Mucosa of rectum (tissue), 2 donors: ENCODE data around the gene CLEC2L.

ENCODE experiments used
- H3K27ac ChIP-seq, 2 donors: one replicate each; pipeline ENCODE4 v1.7.0; 2013; ENCODE audit warnings: inconsistent platforms in 2 of 2, low read depth in 2 of 2, low read length in 2 of 2
- H3K27me3 ChIP-seq, 2 donors: one replicate each; pipeline ENCODE4 v1.7.0; 2013; ENCODE audit warnings: low read length in 2 of 2; ENCODE audit not compliant: control insufficient read depth in 2 of 2, insufficient read depth in 2 of 2
- H3K36me3 ChIP-seq, 2 donors: one replicate each; pipeline ENCODE4 v1.7.0; 2013; ENCODE audit warnings: low read length in 2 of 2; ENCODE audit not compliant: control insufficient read depth in 2 of 2, insufficient read depth in 2 of 2
- H3K4me1 ChIP-seq, 2 donors: one replicate each; pipeline ENCODE4 v1.7.0; 2013; ENCODE audit warnings: low read length in 2 of 2, mild to moderate bottlenecking in 1 of 2; ENCODE audit not compliant: control insufficient read depth in 2 of 2, insufficient read depth in 2 of 2
- H3K4me3 ChIP-seq, 2 donors: one replicate each; pipeline ENCODE4 v1.7.0; 2013; ENCODE audit warnings: low read length in 2 of 2
- H3K9ac ChIP-seq, 2 donors: one replicate each; pipeline ENCODE4 v1.7.0; 2013; ENCODE audit warnings: low read length in 2 of 2, low read depth in 1 of 2, mild to moderate bottlenecking in 1 of 2
- H3K9me3 ChIP-seq, 2 donors: one replicate each; pipeline ENCODE4 v1.7.0; 2013; ENCODE audit warnings: low read length in 2 of 2; ENCODE audit not compliant: control insufficient read depth in 2 of 2
- donor health status: healthy.
- donor health status: Normal muscosa, but diverticular disease.

The CLEC2L gene

GRCh38 chr7:139585042-139585441, 61.6 kb downstream of the CLEC2L start:
- Histone ChIP-seq H3K36me3 (peaks cover 48 to 66% of the 10 kb centered on the region in 2 donors), H3K9me3 (no peaks in the 10 kb centered on the region), H3K4me1 (no peaks in the 10 kb centered on the region), H3K27me3 (no peaks in the 10 kb centered on the region), H3K4me3 (no peak overlapping the region), H3K9ac (no peak overlapping the region), H3K27ac (no peak overlapping the region)

GRCh38 chr7:139586286-139586685, 62.8 kb downstream of the CLEC2L start:
- H3K9ac ChIP-seq: no peak overlapping the region
- H3K4me3 ChIP-seq: no peak overlapping the region
- H3K36me3 ChIP-seq: peaks cover 56 to 65% of the 10 kb centered on the region in 2 donors
- H3K4me1 ChIP-seq: no peaks in the 10 kb centered on the region
- H3K27me3 ChIP-seq: no peaks in the 10 kb centered on the region
- no peak overlapping the region for H3K27ac ChIP-seq
- H3K9me3 ChIP-seq: no peaks in the 10 kb centered on the region

GRCh38 chr7:139587535-139587934, 64.0 kb downstream of the CLEC2L start:
- no peaks in the 10 kb centered on the region for H3K9me3 ChIP-seq
- no peak overlapping the region for H3K4me3 ChIP-seq
- H3K36me3 ChIP-seq: peaks cover 58 to 65% of the 10 kb centered on the region in 2 donors
- H3K4me1 ChIP-seq: no peaks in the 10 kb centered on the region
- no peaks in the 10 kb centered on the region for H3K27me3 ChIP-seq
- no peak overlapping the region for H3K27ac ChIP-seq
- H3K9ac ChIP-seq: no peak overlapping the region

GRCh38 chr7:139588632-139589031, 65.1 kb downstream of the CLEC2L start:
- H3K27ac ChIP-seq: no peak overlapping the region
- H3K9ac ChIP-seq: no peak overlapping the region
- H3K4me3 ChIP-seq: no peak overlapping the region
- no peaks in the 10 kb centered on the region for H3K9me3 ChIP-seq
- H3K36me3 ChIP-seq: peaks cover 56 to 65% of the 10 kb centered on the region in 2 donors
- no peaks in the 10 kb centered on the region for H3K27me3 ChIP-seq
- no peaks in the 10 kb centered on the region for H3K4me1 ChIP-seq

- H3K4me1 ChIP-seq: no peaks in the 10 kb centered on the region
- no peak overlapping the region for H3K9ac ChIP-seq
- H3K4me3 ChIP-seq: no peak overlapping the region
- H3K9me3 ChIP-seq: no peaks in the 10 kb centered on the region
- H3K27me3 ChIP-seq: no peaks in the 10 kb centered on the region
- no peak overlapping the region for H3K27ac ChIP-seq
- peaks cover 56 to 64% of the 10 kb centered on the region in 2 donors for H3K36me3 ChIP-seq
Measured at GRCh38 chr7:139589474-139589873, 66.0 kb downstream of the CLEC2L start.

GRCh38 chr7:139591550-139592195, 68.2 kb downstream of the CLEC2L start:
- Histone ChIP-seq H3K27me3 (no peaks in the 10 kb centered on the region), H3K36me3 (peaks cover 68 to 69% of the 10 kb centered on the region in 2 donors), H3K4me3 (no peak overlapping the region), H3K27ac (no peak overlapping the region), H3K4me1 (no peaks in the 10 kb centered on the region), H3K9ac (no peak overlapping the region), H3K9me3 (no peaks in the 10 kb centered on the region)

GRCh38 chr7:139592801-139593461, 69.4 kb downstream of the CLEC2L start:
- Histone ChIP-seq H3K4me1 (no peaks in the 10 kb centered on the region), H3K27me3 (no peaks in the 10 kb centered on the region), H3K9ac (no peak overlapping the region), H3K27ac (no peak overlapping the region), H3K4me3 (no peak overlapping the region), H3K36me3 (peaks cover 72 to 74% of the 10 kb centered on the region in 2 donors), H3K9me3 (no peaks in the 10 kb centered on the region)

- Histone ChIP-seq H3K27ac (no peak overlapping the region), H3K4me3 (no peak overlapping the region), H3K9me3 (no peaks in the 10 kb centered on the region), H3K36me3 (peaks cover 78 to 80% of the 10 kb centered on the region in 2 donors), H3K9ac (no peak overlapping the region), H3K27me3 (no peaks in the 10 kb centered on the region), H3K4me1 (no peaks in the 10 kb centered on the region)
Measured at GRCh38 chr7:139594090-139594489, 70.6 kb downstream of the CLEC2L start.
